ENCODE results near the gene THUMPD3.

Gene THUMPD3

DNA sequence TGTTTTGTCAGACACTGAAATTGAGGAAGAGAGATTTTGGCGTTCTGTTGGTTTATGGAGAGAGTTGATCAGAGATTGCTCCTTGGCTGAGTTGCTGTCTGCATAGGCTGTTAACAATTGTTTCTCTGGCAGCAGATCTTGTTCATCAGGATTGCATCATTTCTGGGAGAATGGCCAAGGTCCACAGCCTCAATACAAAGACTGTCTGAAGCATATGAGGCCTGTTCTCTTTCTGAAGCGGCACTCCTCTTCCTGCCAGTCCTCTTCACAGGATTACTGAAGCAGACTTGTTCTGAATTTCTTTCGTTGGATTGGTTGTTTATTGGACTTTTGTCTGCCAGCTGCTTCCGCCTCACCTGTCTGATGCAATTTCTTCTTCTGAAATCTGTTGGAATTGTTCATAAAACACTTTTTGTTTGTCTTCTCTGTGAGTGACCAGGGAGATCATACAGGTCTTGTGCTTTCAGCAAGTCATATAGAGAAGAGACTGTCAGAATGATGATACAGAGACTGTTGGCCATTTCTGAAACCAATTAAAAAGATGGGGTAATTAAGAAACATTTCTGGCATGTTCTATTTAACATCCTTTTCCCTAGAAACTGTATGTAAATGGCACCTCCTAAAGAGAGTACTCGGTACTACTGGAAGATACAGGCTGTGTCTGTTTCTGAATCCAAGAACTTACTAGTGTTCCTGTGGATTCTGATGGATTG, 60.0 kb downstream of the THUMPD3 start:
- no peak for DNase-seq

- DNase-seq = no peak
These were observed 65.6 kb downstream of the THUMPD3 start for GRCh38 chr3:9428411-9428810.

DNA sequence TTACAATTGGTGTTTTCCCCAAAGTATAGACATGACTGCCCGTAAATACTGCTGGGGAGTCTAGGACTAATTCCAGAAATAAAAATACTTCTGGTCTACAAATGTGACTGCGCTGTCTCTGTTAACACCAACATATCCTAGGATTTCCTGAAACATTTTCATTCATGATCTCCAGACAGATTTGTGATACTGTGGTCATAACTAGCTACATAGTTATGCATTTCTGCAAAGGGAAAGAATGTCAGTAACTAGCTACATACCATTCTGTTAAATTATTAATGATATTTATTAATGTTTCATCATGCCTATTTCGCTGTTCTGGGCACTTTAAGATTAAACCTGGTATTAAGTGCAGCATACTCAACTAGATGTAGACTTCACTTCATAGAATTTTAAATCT, 67.9 kb downstream of the THUMPD3 start:
- no peak for DNase-seq

DNA sequence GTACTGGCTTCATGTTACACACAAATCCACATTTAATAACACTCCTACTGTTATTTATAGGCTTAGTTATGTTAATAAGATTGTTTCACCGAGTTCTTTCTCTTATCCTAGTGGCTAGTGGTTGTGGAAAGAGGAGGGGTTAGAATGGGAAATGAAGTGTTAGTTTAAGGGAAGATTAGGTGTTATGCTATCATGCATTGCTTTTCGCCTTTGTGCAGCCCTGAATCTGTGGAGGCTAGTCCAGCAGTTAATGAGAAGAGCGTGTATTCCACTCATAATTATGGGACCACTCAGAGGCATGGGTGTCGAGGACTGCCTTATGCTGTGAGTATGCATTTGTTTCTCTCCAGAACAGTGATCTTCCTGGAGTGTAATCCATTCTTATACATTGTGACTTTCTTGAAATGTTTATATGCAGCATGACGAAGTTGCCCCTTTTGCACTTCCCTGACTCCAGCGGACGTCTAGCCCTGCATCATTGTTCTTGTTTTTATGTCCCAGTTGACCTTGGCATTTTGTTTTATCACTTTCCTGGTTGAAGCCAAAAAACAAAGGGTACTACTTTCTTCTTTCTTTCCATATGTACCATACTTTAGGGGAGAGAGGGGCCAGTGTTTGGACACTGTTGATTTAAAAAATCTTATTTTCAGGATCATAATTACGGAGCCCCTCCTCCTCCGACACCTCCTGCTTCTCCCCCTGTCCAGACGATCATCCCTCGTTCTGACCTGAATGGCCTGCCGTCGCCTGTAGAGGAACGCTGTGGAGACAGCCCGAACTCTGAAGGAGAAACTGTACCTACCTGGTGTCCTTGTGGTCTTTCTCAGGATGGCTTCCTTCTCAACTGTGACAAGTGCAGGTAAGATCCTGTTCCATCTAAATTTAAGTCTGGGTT, 71.0 kb downstream of the THUMPD3 start:
- no peak for DNase-seq

GRCh38 chr3:9435316-9435715, 72.5 kb downstream of the THUMPD3 start:
- DNase-seq = no peak

Data from effector CD8-positive, alpha-beta T cell (primary cell).